ENCODE measurements around the gene SOX15. TPM values are rescaled to one million over a fixed set of nuclear protein-coding genes. Genes with fewer than 3 reads are reported as not detected.

SOX15 gene
- polyA plus RNA-seq, 1 donor from 2014 or later = 0.47 TPM

DNA sequence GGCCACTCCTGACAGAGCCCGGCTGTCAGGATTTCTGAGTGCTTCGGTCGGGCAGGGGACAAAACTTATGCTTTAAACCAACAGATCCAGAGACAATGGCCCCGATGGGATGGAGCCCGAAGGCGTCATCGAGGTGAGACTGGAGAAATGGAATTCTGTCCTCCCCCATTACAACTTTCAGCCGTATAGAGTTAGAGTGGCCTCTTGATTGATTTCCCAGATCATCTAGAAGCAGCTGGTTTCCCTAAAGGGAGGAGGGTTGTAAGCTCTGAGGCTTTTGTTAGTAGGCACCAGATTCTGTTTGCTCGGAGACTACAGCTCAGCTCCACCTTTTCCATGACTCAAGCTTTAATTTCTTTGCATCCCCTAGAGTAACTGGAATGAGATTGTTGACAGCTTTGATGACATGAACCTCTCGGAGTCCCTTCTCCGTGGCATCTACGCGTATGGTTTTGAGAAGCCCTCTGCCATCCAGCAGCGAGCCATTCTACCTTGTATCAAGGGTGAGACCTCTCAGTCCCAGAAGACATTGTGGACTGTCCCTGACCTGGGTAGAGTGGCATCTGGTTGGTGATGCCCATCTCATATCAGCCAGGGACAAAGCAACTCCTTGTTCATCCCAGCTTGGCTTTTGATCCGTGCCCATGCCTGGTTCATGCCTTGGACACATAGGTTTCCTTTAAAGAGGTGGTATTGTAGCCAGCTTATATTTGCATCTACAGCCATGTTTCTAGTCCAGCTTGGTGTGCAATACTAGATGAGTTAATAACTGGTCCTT lies 15.5 kb downstream of the SOX15 start:
- no peaks in the 10 kb centered on the region for H3K27me3 ChIP-seq (ENCODE audit: insufficient read depth, low read depth, low read length)
- H3K9me2 ChIP-seq (ENCODE audit: insufficient read depth, low read length) = no peaks in the 10 kb centered on the region
- peak overlapping the region; percentile 97 for H3K27ac ChIP-seq (ENCODE audit: low read length)
- no peaks in the 10 kb centered on the region for H3K9me3 ChIP-seq (ENCODE audit: low read length)
- no peak overlapping the region for H2AFZ ChIP-seq (ENCODE audit: low read depth, low read length)
- H3K4me3 ChIP-seq (ENCODE audit: low read length) = peak overlapping the region; percentile 100
- H4K20me1 ChIP-seq (ENCODE audit: insufficient read depth) = peaks cover 30% of the 10 kb centered on the region
- H3K9ac ChIP-seq (ENCODE audit: low read length) = peak overlapping the region; percentile 100
- H3K79me2 ChIP-seq (replicated peaks; ENCODE audit: insufficient read depth, low read length) = peaks cover 35% of the 10 kb centered on the region
- TF ChIP-seq, protein P1, sequence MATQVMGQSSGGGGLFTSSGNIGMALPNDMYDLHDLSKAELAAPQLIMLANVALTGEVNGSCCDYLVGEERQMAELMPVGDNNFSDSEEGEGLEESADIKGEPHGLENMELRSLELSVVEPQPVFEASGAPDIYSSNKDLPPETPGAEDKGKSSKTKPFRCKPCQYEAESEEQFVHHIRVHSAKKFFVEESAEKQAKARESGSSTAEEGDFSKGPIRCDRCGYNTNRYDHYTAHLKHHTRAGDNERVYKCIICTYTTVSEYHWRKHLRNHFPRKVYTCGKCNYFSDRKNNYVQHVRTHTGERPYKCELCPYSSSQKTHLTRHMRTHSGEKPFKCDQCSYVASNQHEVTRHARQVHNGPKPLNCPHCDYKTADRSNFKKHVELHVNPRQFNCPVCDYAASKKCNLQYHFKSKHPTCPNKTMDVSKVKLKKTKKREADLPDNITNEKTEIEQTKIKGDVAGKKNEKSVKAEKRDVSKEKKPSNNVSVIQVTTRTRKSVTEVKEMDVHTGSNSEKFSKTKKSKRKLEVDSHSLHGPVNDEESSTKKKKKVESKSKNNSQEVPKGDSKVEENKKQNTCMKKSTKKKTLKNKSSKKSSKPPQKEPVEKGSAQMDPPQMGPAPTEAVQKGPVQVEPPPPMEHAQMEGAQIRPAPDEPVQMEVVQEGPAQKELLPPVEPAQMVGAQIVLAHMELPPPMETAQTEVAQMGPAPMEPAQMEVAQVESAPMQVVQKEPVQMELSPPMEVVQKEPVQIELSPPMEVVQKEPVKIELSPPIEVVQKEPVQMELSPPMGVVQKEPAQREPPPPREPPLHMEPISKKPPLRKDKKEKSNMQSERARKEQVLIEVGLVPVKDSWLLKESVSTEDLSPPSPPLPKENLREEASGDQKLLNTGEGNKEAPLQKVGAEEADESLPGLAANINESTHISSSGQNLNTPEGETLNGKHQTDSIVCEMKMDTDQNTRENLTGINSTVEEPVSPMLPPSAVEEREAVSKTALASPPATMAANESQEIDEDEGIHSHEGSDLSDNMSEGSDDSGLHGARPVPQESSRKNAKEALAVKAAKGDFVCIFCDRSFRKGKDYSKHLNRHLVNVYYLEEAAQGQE (IDR thresholded peaks at IDR 0.05; ENCODE audit: borderline replicate concordance) = no peak
- no peak for TF ChIP-seq RAD21 (conservative IDR thresholded peaks at IDR 0.05)
- no peak for TF ChIP-seq POLR2AphosphoS5 (IDR thresholded peaks at IDR 0.05)
- TF ChIP-seq MXI1 (conservative IDR thresholded peaks at IDR 0.05; ENCODE audit: poor library complexity, severe bottlenecking) = no peak
- TF ChIP-seq EZH2 (IDR thresholded peaks at IDR 0.05; ENCODE audit: borderline replicate concordance, insufficient read depth, low read length, poor library complexity, severe bottlenecking) = no peak
- no peak for TF ChIP-seq EP300 (conservative IDR thresholded peaks at IDR 0.05; ENCODE audit: poor library complexity, severe bottlenecking)
- TF ChIP-seq, protein P2, sequence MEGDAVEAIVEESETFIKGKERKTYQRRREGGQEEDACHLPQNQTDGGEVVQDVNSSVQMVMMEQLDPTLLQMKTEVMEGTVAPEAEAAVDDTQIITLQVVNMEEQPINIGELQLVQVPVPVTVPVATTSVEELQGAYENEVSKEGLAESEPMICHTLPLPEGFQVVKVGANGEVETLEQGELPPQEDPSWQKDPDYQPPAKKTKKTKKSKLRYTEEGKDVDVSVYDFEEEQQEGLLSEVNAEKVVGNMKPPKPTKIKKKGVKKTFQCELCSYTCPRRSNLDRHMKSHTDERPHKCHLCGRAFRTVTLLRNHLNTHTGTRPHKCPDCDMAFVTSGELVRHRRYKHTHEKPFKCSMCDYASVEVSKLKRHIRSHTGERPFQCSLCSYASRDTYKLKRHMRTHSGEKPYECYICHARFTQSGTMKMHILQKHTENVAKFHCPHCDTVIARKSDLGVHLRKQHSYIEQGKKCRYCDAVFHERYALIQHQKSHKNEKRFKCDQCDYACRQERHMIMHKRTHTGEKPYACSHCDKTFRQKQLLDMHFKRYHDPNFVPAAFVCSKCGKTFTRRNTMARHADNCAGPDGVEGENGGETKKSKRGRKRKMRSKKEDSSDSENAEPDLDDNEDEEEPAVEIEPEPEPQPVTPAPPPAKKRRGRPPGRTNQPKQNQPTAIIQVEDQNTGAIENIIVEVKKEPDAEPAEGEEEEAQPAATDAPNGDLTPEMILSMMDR (IDR thresholded peaks at IDR 0.05; ENCODE audit: poor library complexity, severe bottlenecking) = no peak
- no peak for TF ChIP-seq SMC3 (conservative IDR thresholded peaks at IDR 0.05; ENCODE audit: poor library complexity)
- TF ChIP-seq TAF1 (IDR thresholded peaks at IDR 0.05; ENCODE audit: low read depth) = no peak
- peak overlapping the region; percentile 94 for H3K4me2 ChIP-seq (ENCODE audit: low read length)
- no peaks in the 10 kb centered on the region for H3F3A ChIP-seq (ENCODE audit: insufficient read depth, low read length, poor library complexity, severe bottlenecking)
- H3K36me3 ChIP-seq (ENCODE audit: insufficient read depth, low read length) = peaks cover 14% of the 10 kb centered on the region

DNA sequence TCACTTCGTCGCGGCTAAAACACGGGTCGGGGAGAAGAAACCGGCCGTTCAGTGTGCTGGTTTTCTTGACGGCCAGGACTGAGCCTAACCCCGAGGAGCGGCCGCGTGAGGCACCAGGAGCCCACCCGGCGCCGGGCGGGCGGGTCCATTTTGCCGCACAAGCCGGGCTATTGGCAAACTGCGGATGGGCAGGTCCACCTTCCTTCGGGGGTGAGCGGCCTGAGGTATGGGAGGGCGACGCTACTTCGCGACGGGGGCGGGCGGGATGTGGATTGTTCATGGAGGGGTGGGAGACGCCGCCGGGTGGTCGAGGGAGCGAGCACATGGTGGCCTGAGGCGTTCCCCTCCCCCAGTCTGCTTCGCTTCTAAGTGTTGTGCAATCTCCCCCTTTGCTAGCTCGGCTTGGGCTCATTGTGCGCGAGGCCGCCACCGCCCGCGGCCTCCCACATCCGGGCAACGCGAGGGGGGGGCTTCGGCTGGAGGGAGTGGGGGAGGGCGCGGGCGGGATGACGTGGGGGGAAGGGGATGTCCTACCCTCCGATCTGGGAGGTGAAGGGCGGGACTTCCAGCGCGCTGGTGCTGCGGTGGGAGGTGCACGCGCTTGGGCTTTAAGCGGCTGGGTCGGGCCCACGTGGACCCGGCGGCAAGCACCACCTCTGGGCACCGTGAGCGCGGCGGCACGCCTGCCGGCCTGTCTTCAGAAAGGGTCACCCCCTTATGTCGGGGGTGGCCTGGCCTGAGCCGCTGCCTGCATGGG lies 16.4 kb downstream of the SOX15 start:
- Histone ChIP-seq H3K27me3 (ENCODE audit: insufficient read depth, low read depth, low read length) (no peaks in the 10 kb centered on the region), H3K9me2 (ENCODE audit: insufficient read depth, low read length) (no peaks in the 10 kb centered on the region), H3K9me3 (ENCODE audit: low read length) (no peaks in the 10 kb centered on the region), H3K9ac (ENCODE audit: low read length) (peak overlapping the region; percentile 100), H2AFZ (ENCODE audit: low read depth, low read length) (peak overlapping the region; percentile 8), H3K4me3 (ENCODE audit: low read length) (peak overlapping the region; percentile 100), H3K4me2 (ENCODE audit: low read length) (peak overlapping the region; percentile 94), H3K27ac (ENCODE audit: low read length) (peak overlapping the region; percentile 97), H4K20me1 (ENCODE audit: insufficient read depth) (peaks cover 30% of the 10 kb centered on the region), H3K79me2 (replicated peaks; ENCODE audit: insufficient read depth, low read length) (peaks cover 35% of the 10 kb centered on the region), H3F3A (ENCODE audit: insufficient read depth, low read length, poor library complexity, severe bottlenecking) (no peaks in the 10 kb centered on the region), H3K36me3 (ENCODE audit: insufficient read depth, low read length) (peaks cover 14% of the 10 kb centered on the region)
- TF ChIP-seq TAF1 (IDR thresholded peaks at IDR 0.05; ENCODE audit: low read depth) (no peak), RAD21 (conservative IDR thresholded peaks at IDR 0.05) (no peak), EP300 (conservative IDR thresholded peaks at IDR 0.05; ENCODE audit: poor library complexity, severe bottlenecking) (no peak), MXI1 (conservative IDR thresholded peaks at IDR 0.05; ENCODE audit: poor library complexity, severe bottlenecking) (peak; percentile 96), POLR2AphosphoS5 (IDR thresholded peaks at IDR 0.05) (peak; percentile 89), EZH2 (IDR thresholded peaks at IDR 0.05; ENCODE audit: borderline replicate concordance, insufficient read depth, low read length, poor library complexity, severe bottlenecking) (no peak), SMC3 (conservative IDR thresholded peaks at IDR 0.05; ENCODE audit: poor library complexity) (no peak)
- TF ChIP-seq, protein P2 (IDR thresholded peaks at IDR 0.05; ENCODE audit: poor library complexity, severe bottlenecking) = no peak
- TF ChIP-seq, protein P1 (IDR thresholded peaks at IDR 0.05; ENCODE audit: borderline replicate concordance) = no peak
